ENCODE data around the gene SERPINA4.
"Not testable (repeated sequence)": the region's sequence is repeated elsewhere in the genome, so short reads cannot be mapped to it uniquely, and the experiment has no call there.

SERPINA4 gene

DNA sequence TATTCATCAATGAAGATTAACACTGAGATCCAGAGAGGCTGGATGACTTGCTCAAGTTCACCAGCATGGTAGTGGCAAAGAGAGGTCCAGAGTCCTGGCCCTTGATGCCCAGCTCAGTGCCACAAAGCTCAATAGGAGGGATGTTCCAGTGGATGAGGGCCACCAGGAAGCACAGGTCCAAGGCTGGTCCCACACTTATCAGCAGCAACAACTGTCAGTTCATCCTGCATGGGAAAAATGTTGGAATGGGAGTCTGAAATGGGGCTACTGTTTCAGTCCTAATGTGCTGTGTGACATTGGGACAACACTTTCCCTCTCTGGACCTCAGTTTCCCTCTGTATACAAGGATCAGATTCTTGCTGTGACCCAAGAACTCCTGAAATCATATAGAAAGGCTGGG, 31.2 kb downstream of the SERPINA4 start:
- DNase-seq (ENCODE audit: low read depth in 2 of 2) = no peak

DNA sequence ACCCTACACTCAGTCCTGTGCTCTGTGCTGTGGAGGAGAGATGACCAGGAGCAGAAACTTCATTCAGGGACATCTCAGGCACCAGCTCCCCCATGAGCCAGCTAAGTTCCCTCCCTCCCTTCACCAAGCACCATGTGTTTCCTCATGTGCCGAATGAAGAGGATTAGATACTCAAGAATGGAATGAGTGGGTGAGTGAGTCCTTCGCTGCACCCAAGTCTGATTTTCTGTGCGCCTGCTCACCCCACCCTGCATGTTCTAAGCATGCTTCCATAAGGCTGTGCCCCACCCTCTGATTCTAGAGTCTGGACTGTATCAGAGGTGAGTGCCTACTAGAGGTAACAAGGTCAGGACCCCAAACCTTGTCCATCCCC, 32.1 kb downstream of the SERPINA4 start:
- DNase-seq (ENCODE audit: low read depth in 2 of 2) = no peak

DNA sequence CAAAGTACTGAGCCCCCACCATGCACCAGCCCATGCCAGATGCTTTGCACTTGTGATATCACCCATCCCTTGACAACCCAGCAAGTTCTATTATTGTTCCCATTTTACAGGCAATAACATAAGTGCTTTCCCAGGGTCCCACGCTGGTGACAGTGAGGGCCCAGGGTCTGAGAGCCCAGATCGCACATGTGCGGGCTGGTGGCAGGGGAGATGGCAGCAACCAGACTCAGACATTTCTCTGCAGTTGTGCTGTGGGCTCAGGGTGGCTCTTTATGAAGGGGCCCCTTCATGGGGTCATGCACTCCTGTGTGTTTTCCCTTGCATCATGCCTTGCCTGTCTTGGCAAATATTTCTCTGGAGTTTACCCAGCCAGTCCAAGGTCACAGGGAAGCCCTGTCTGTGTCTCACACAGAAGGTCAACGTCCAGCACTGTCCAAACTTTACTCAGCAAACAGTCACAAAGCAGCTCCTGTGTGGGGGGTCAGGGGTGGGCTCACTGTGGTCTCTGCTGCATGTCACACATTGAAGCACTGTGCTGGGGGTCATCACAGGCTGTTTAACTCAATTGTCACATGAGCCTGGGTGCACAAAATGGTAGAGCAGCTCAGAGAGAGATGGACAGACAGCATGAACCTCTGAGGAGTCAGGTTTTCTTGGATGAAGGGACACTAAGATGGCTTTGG, 32.6 kb downstream of the SERPINA4 start:
- no peak for DNase-seq (ENCODE audit: low read depth in 2 of 2)

DNA sequence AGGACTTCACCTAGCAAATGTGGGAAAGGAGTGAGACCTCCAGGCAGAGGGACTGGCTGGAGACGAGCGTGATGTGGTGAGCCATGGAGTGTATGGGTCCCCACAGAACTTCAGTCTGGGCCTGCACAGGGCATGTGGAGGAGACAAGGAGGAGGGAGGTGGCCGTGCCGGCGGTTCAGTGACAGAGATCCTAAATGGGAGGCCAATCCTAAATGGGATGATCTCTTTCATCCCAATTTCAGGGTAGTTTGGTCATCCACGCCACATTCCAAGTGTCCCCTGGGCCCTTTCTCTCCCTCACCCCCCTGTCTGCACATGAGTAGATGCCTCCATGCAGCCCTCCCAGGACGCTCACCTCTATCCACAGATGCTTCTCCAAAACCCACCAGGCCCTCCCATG, 33.2 kb downstream of the SERPINA4 start:
- no peak for DNase-seq (ENCODE audit: low read depth in 2 of 2)

DNA sequence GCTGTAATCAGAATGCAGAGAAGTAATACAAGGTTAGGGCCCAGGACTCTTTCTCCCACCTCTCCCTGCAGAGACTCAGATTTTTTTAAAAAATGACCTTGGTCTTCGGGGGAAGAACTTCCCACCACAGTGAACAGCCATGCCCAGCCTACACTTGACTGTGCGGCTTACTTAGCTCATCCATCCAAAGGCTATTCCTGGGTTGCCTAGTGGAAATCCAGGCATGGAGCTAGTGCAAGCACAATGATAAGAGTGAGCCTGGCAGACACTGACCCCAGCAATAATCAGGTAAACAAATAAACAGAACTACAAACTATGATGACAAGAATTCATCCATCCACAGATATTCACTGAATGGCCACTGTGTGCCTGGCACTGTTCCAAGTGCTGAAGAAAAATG, 34.7 kb downstream of the SERPINA4 start:
- DNase-seq (ENCODE audit: low read depth in 2 of 2) = no peak

DNA sequence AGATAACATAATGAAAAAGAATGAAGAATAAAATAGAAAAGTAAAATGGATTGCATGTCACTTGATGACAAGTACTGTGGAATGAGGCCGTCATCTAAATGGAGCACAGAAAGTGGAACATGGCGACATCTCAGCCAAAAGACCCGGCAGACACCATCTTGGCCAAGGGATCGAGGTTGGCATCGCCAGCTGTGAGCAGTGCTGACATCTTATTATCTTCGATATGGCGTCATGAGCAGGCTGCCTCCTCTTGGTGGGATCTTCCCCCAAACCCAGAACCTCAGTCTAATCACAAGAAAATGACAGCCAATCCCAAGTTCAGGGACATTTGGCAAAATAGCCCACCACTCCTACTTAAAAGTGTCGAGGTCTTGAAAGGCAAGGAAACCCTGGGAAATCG, 35.1 kb downstream of the SERPINA4 start:
- DNase-seq (ENCODE audit: low read depth in 2 of 2) = no peak

DNA sequence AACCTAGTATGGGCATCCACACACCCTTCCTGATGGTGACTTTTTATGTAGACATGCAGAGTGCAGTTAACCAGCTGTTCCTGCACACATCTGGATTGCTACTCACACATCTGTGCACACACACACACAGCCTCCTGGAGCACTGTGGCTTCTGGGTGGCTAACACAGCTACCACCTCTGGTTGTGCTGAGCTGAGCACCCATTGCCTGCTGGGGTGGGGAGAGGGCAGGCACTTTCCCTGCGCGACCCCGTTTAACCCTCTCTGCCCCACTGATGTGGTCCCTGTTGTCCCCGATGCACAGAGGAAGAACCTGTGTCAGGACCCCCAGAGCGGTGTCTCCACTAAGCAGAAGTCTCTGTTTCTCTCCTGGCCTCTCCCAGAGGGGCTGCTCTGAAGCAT, 36.5 kb downstream of the SERPINA4 start:
- no peak for DNase-seq (ENCODE audit: low read depth in 2 of 2)

DNA sequence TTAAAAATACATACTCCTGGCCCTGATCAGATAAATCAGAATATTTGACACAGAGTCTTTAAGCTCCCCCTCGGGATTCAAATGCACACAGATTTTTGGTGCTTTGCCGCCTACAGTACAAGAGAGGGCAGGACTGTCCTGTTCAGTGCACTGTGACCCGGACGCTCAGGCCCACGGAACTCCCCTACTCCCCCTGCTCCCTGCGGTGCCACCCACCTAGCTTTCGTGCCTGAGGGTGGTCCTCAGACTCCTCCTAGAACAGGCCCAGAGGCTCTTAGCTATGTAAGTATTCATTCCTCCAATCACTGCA, 37.2 kb downstream of the SERPINA4 start:
- DNase-seq (ENCODE audit: low read depth in 2 of 2) = no peak

DNA sequence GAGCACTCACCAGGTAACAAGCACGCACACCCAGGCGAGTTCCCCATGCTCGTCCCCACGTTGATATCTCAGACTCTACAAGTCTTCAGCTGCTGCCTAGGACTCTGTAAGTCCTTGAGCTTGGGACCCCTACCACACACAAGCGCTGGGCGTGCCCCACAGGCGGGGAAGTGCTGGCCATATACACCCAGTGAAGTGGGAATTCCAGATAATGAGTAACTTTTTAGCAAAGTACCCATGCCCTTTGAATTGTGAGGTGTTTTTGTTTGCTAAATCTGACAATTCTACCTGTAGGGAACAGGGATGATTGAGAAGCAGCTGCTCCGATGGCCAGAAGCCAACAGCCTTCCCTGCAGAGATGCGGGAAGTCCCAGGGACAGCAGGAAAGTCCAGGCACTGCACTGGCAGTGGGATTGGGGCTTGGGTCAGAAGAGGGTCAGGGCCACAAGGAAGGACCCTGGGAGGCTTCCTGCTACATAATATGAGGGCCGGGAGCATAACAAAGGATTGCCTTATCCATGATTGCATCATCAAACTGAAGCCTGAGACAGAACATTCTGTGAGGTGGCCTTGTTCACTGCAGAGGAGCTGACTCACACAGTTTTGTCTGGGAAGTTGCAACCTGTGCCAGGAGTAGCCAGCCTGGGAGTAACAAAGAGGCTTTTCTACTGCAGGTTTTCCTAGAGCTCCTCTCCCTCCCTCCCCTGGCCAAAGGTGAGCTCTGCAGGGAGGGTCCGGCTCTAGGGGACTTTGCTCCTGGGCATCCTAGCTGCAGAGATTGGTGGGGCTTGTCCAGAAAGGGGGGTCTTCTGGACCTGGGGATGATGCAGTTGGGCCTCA, 37.8 kb downstream of the SERPINA4 start:
- DNase-seq (ENCODE audit: low read depth in 2 of 2) = no peak

DNA sequence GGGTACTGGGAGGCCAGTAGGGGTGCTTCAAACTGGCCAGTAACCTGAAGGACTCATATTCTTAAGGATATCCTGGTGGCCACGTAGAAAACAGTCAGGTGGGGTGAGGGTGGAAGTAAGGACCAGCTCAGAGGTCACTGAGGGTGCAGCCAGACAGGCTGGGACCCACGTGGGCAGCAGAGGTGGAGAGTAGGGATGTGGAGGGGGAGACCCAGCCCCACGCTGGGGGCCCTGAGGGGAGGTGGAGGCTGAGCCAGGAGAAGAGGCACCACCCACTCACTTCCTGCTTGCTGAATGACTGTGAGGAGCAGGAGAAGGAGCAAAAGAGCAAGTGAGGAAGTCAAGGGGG, 38.4 kb downstream of the SERPINA4 start:
- no peak for DNase-seq (ENCODE audit: low read depth in 2 of 2)

DNA sequence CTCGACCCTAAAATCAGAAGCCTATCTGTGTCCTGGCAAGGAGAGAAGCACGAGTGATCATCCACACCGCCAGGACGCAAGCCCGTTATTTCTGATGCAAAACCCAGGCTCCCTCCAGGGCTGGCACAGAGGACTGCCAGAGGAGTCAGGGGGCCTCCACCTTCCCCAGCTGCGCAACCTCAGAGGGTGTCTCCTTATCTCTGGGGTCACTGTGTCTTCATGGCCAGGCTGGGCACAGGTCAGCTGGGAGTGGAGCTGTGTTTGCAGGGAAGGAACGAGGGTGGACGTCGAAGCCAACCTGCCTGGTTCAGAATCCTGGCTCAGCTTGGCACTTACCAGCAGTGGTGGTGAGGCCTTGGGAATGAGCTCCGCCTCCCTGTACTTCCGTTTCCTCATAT, 38.9 kb downstream of the SERPINA4 start:
- DNase-seq (ENCODE audit: low read depth in 2 of 2) = no peak

DNA sequence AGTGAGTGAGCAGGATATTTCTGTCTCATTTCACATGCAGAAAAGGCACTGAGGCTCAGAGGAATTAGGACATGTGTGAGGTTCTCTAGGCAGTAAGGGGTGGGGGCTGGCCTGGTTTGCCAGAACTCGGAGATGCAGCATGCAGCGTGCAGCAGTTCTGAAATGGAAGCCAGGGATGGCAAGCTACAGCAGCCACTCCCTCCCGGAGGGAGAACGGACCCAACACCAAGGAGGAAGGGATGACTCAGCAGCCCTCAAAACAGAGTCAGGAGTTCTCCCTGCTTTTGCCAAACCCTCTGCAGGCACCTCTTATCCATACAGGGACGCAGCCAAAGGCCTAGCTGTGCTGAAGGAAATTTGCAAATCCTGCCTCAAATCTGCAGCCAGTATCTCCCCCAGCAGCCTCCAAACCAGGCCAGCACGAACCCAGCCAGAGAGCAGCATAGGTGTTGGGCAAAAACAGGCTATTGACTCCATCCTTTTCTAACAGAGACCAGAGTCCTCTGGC, 40.7 kb downstream of the SERPINA4 start:
- no peak for DNase-seq (ENCODE audit: low read depth in 2 of 2)

DNA sequence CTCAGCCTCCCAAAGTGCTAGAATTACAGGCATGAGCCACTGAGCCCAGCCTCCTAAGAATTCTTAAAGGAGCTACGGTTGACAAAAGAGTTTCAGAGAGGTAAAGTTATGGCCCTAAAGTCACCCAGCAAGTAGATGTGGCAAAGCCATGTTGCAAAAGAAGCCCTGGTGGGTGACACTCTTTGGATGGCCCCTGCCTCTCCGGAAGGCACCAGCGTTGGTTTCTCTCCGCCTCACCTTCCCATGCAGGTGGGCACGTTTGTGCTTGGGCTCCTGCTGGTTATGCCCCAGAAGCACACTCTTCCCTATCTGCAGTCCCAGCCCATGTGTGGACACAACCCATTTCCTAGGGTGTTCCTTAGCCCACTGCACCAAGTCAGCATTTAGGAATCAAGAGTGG, 41.5 kb downstream of the SERPINA4 start:
- DNase-seq (ENCODE audit: low read depth in 2 of 2) = no peak

DNA sequence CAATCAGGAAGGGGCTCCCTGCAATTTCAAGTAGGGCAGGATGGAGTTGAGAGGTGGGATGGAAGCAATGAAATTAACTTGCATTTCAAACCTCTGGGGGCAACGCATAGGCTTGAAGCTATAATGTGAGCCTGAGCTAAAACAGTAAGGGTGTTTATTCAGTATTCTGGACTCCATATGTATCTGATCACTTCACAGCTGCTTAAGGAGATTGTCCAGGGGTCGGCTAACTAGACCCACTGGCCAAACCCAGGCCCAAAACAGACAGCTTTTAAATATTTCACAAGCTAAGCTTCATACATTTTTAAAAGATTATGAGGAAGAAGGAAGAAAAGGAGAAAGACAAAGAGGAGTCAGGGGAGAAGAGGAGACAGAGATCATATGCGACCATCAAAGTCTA, 44.1 kb downstream of the SERPINA4 start:
- no peak for DNase-seq (ENCODE audit: low read depth in 2 of 2)

DNA sequence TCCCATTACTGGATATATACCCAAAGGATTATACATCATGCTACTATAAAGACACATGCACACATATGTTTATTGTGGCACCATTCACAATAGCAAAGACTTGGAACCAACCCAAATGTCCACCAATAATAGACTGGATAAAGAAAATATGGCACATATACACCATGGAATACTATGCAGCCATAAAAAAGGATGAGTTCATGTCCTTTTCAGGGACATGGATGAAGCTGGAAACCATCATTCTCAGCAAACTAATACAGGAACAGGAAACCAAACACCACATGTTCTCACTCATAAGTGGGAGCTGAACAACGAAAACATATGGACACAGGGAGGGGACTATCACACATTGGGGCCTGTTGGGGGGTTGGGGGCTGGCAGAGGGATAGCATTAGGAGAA, 47.7 kb downstream of the SERPINA4 start:
- not testable (repeated sequence) for DNase-seq (ENCODE audit: low read depth in 2 of 2)

DNA sequence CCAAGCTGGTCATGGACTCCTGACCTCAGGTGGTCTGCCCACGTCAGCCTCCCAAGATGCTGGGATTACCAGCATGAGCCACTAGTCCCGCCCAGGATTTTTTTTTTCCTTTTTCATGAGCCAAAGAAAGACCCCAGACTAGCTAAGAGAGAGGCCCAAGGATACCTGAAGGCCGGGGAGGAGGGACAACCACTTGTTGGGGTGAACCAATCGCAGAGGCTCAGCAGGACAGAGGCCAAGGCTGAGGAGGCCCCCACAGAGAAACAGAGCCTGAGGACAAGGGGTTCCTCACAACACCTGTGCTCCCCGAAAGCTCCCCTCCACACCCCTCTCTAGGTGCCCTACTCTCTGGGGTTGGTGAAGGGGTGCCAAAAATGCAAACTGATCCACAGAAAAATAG, 49.9 kb downstream of the SERPINA4 start:
- no peak for DNase-seq (ENCODE audit: low read depth in 2 of 2)

DNA sequence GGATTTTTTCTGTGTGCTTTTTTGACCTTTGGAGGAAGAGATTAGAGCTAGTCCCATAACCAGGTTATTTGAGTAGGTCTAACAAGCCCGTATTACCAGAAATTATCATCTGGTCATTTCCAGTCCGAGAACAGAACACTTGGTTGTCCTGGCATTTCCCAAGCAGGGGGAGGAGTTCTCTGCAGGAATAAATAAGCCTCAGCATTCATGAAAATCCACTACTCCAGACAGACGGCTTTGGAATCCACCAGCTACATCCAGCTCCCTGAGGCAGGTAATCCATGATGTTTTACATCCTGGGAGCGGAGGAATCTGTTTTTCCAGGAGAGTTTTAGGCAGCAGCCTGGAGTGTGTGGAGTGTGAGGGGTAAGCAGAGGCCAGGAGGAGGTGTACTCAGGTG, 50.9 kb downstream of the SERPINA4 start, which contains the start of gene SERPINA3:
SERPINA3 (plus strand) TSS at position 218 of the 400 bp plus-strand sequence. CDS start 2,051 bp downstream, outside the sequence.
- no peak for DNase-seq (ENCODE audit: low read depth in 2 of 2)

DNA sequence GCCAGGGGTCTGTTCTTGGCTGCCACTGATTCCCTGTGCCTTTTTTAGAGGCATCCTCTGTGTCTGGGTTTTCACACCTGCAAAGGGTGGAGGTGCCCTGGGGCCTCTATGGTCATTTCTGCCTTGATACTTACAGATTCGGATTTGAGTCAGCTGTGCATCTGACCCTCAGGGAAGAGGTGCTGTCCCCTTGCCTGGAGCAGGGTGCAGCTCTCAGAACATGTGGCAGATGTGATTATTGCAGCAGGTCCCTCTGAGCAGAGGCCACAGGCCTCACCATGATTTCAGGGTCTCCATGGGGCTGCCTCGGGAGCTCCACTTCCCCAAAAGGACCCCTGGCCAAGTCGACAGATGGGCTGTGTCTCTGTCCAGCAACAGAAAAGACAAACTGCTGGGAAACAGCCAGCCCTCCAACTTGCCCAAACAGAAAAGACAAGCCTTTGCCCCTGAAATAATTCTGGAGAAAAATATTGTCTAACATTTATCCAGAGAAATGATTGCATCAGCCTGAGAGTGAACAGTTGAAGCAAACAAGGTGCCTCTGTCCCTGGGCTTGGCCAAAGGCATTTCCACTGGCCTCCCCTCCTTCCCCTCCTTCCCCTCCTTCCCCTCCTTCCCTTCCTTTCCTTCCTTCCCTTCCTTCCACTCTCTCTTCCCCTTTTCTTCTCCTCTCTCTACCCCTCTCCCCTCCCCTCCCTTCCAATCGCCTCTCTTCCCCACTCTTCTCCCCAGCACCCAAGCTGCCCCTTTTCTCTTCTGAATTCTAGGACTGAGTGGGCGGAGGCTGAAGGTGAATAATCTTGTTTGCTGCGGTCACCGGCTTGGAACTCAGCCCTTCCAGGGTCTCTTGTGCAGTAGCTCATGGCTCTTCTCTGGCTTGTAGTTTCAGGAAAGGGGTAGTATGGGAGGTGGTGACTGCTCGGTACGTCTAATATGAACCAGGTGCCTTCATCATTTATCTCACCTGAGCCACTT, 51.6 kb downstream of the SERPINA4 start:
- no peak for DNase-seq (ENCODE audit: low read depth in 2 of 2)

DNA sequence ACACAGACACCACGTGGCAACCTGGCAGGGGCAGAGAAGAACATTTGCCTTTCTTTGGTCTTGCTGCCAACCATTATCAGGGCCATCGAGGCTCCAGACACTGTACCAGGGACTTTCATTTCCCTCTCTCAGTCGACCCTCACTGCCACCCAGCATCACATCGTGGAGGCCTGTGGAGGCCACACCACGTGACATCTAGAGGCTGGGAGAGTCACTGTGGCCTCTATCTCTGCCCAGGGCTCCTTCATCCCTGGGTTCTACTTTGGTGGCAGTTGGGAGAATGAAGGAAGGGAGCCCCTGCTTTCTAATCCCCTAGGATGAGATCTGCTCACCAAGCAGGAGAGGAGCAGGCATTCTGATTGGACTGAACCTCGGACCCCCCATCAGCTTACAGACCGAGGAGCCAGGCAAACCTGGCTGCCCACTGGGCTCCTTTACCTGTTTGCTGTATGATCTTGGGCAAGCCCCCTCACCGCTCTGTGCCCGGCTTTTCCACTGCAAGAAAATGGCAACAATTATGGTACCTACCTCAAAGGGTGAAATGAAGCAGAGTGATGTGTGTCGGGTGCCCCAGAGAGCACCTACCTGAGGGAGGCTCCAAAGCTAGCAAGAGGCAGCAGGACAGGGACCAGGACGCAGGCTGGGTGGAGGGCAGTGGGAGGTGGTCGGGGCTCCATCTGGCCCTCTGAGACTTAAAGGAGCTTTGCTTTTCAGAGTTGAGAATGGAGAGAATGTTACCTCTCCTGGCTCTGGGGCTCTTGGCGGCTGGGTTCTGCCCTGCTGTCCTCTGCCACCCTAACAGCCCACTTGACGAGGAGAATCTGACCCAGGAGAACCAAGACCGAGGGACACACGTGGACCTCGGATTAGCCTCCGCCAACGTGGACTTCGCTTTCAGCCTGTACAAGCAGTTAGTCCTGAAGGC, 52.7 kb downstream of the SERPINA4 start:
- DNase-seq (ENCODE audit: low read depth in 2 of 2) = no peak

DNA sequence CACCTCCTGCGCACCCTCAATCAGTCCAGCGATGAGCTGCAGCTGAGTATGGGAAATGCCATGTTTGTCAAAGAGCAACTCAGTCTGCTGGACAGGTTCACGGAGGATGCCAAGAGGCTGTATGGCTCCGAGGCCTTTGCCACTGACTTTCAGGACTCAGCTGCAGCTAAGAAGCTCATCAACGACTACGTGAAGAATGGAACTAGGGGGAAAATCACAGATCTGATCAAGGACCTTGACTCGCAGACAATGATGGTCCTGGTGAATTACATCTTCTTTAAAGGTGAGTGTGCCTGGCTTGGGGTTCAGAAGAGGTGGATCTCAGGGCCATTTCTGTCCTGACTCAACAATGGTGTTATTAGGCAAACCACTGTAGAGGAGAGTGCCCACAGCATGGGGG, 53.6 kb downstream of the SERPINA4 start:
- DNase-seq (ENCODE audit: low read depth in 2 of 2) = no peak

DNA sequence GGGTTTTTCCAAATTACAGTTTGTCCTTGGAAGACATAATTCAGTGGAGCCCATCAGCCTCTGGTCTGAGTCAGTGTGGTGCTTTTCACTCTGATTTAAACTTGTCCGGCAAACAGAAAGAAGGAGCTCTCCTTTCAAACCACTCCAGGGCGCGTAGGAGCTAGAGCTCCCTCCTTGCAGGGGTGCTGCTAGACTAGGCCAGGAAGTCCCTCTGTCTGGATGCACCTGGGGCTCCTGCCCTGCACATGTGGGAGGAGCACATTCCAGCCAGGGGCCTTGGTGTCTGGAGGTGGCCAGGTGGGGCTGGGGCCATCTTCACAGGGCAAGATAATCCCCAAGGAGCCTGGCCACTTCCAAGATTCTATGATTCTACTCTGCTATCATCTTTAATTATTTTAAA, 54.0 kb downstream of the SERPINA4 start:
- DNase-seq (ENCODE audit: low read depth in 2 of 2) = no peak
